H9 (cell line): ENCODE results near the gene POU2F3. TPM values are rescaled to one million over a fixed set of nuclear protein-coding genes. Genes with fewer than 3 reads are reported as not detected.

Source experiments
- DNase-seq: peaks from one replicate; pipeline ENCODE4 v3.0.0-alpha.2; 2017
- H2AFZ ChIP-seq: one replicate; pipeline ENCODE4 v1.6.1; 2013; ENCODE audit warnings: mild to moderate bottlenecking, low read length, control low read depth, moderate library complexity
- H2AK5ac ChIP-seq: 2 replicates; pipeline ENCODE4 v1.6.1; 2013; ENCODE audit warnings: low read length, control low read depth, mixed read lengths; ENCODE audit not compliant: insufficient read length
- H2BK120ac ChIP-seq: one replicate; pipeline ENCODE4 v1.6.1; 2013; ENCODE audit warnings: low read depth, mild to moderate bottlenecking, low read length, control low read depth, inconsistent platforms; ENCODE audit not compliant: poor library complexity, severe bottlenecking
- H2BK12ac ChIP-seq: 2 replicates; pipeline ENCODE4 v1.6.1; 2013; ENCODE audit warnings: low read length, control low read depth, mixed read lengths, low read depth; ENCODE audit not compliant: insufficient read length
- H2BK15ac ChIP-seq: 2 replicates; pipeline ENCODE4 v1.6.1; 2013; ENCODE audit warnings: low read depth, low read length, control low read depth
- H2BK20ac ChIP-seq: one replicate; pipeline ENCODE4 v1.6.1; 2013; ENCODE audit warnings: low read depth, mild to moderate bottlenecking, low read length, control low read depth, inconsistent platforms; ENCODE audit not compliant: poor library complexity, severe bottlenecking
- H2BK5ac ChIP-seq: 2 replicates; pipeline ENCODE4 v1.6.1; 2013; ENCODE audit warnings: low read length, control low read depth, mixed read lengths; ENCODE audit not compliant: insufficient read length
- H3K14ac ChIP-seq: 2 replicates; pipeline ENCODE4 v1.6.1; 2013; ENCODE audit warnings: low read length, control low read depth; ENCODE audit not compliant: insufficient read depth
- H3K18ac ChIP-seq: 2 replicates; pipeline ENCODE4 v1.6.1; 2013; ENCODE audit warnings: low read depth, mild to moderate bottlenecking, mixed read lengths, low read length, control low read depth; ENCODE audit not compliant: insufficient read length
- H3K23ac ChIP-seq: 2 replicates; pipeline ENCODE4 v1.6.1; 2013; ENCODE audit warnings: low read length, control low read depth, mixed read lengths, low read depth; ENCODE audit not compliant: insufficient read length
- H3K23me2 ChIP-seq: 2 replicates; pipeline ENCODE4 v1.6.1; 2013; ENCODE audit warnings: low read depth, mild to moderate bottlenecking, mixed read lengths, low read length, control low read depth; ENCODE audit not compliant: insufficient read length, poor library complexity, severe bottlenecking
- H3K27ac ChIP-seq: 2 replicates; pipeline ENCODE4 v1.5.1; 2013; ENCODE audit warnings: low read length, control low read depth, mixed read lengths, low read depth; ENCODE audit not compliant: insufficient read length
- H3K27me3 ChIP-seq: 2 replicates; pipeline ENCODE4 v1.6.1; 2013; ENCODE audit warnings: low read length, control low read depth, inconsistent platforms; ENCODE audit not compliant: insufficient read depth
- H3K4ac ChIP-seq: 2 replicates; pipeline ENCODE4 v1.6.1; 2013; ENCODE audit warnings: low read depth, mild to moderate bottlenecking, control low read depth, inconsistent platforms, low read length, moderate library complexity
- H3K4me1 ChIP-seq: 2 replicates; pipeline ENCODE4 v1.6.1; 2013; ENCODE audit warnings: low read length, control low read depth, inconsistent platforms; ENCODE audit not compliant: insufficient read depth
- H3K4me2 ChIP-seq: 2 replicates; pipeline ENCODE4 v1.6.1; 2013; ENCODE audit warnings: low read length, control low read depth, mixed read lengths; ENCODE audit not compliant: insufficient read length, insufficient read depth
- H3K56ac ChIP-seq: 2 replicates; pipeline ENCODE4 v1.6.1; 2013; ENCODE audit warnings: low read depth, mild to moderate bottlenecking, mixed read lengths, low read length, control low read depth; ENCODE audit not compliant: insufficient read length
- H3K79me1 ChIP-seq: 2 replicates; pipeline ENCODE4 v1.6.1; 2013; ENCODE audit warnings: low read depth, mild to moderate bottlenecking, moderate library complexity, low read length, control low read depth, inconsistent platforms; ENCODE audit not compliant: insufficient read depth, poor library complexity, severe bottlenecking
- H3K79me2 ChIP-seq: 2 replicates; pipeline ENCODE4 v1.6.1; 2013; ENCODE audit warnings: low read length, control low read depth, inconsistent platforms; ENCODE audit not compliant: insufficient read depth
- H3K9ac ChIP-seq: 2 replicates; pipeline ENCODE4 v1.6.1; 2013; ENCODE audit warnings: low read length, control low read depth, mixed read lengths; ENCODE audit not compliant: insufficient read length; ENCODE audit errors: extremely low read depth
- H3K9me3 ChIP-seq: one replicate; pipeline ENCODE4 v1.6.1; 2013; ENCODE audit warnings: low read depth, low read length, inconsistent platforms; ENCODE audit not compliant: control insufficient read depth
- H3T11ph ChIP-seq: one replicate; pipeline ENCODE4 v1.6.1; 2013; ENCODE audit warnings: mild to moderate bottlenecking, low read length, control low read depth, inconsistent platforms
- H4K20me1 ChIP-seq: one replicate; pipeline ENCODE4 v1.6.1; 2013; ENCODE audit not compliant: control insufficient read depth, insufficient read length, insufficient read depth
- H4K5ac ChIP-seq: 2 replicates; pipeline ENCODE4 v1.6.1; 2013; ENCODE audit warnings: low read depth, mild to moderate bottlenecking, mixed read lengths, low read length, control low read depth; ENCODE audit not compliant: insufficient read length
- H4K8ac ChIP-seq: replicated peaks from 2 replicates; pipeline ENCODE4 v1.6.1; 2013; ENCODE audit warnings: low read length, control low read depth, mixed read lengths, low read depth; ENCODE audit not compliant: insufficient read length
- H4K91ac ChIP-seq: 2 replicates; pipeline ENCODE4 v1.6.1; 2013; ENCODE audit warnings: low read depth, mild to moderate bottlenecking, moderate library complexity, mixed read lengths, low read length, control low read depth; ENCODE audit not compliant: insufficient read length
- H3K27ac Mint-ChIP-seq, 3 experiments: 2 replicates in 2 of 3; 3 replicates in 1 of 3; pipeline ENCODE4 v1.8.0; 2020 to 2021; ENCODE audit warnings: mixed read lengths in 3 of 3, mild to moderate bottlenecking in 1 of 3, moderate library complexity in 1 of 3
- H3K27me3 Mint-ChIP-seq: 2 replicates; pipeline ENCODE4 v1.8.0; 2021; ENCODE audit warnings: low read depth, mild to moderate bottlenecking, moderate library complexity, mixed read lengths
- H3K36me3 Mint-ChIP-seq, 3 experiments: 2 replicates in 2 of 3; 3 replicates in 1 of 3; pipeline ENCODE4 v1.8.0; 2020 to 2021; ENCODE audit warnings: low read depth in 3 of 3, mixed read lengths in 3 of 3; ENCODE audit not compliant: insufficient read depth in 1 of 3
- H3K4me1 Mint-ChIP-seq, 2 experiments: 2 replicates each; pipeline ENCODE4 v1.8.0; 2020; ENCODE audit warnings: mixed read lengths in 2 of 2
- H3K4me3 Mint-ChIP-seq, 2 experiments: 2 replicates in 1 of 2; 3 replicates in 1 of 2; pipeline ENCODE4 v1.8.0; 2020 to 2021; ENCODE audit warnings: mild to moderate bottlenecking in 2 of 2, mixed read lengths in 2 of 2, moderate library complexity in 1 of 2
- H3K9me3 Mint-ChIP-seq, 2 experiments: 2 replicates in 1 of 2; 3 replicates in 1 of 2; pipeline ENCODE4 v1.8.0; 2020; ENCODE audit warnings: mild to moderate bottlenecking in 2 of 2, mixed read lengths in 2 of 2, moderate library complexity in 1 of 2
- CTCF ChIP-seq: fragments of 200-600 bp; sonication (generic); conservative IDR thresholded peaks from 3 replicates; pipeline ENCODE4 v1.8.0; 2021; ENCODE audit warnings: antibody characterized with exemption, mild to moderate bottlenecking
- WGBS: extraction: QIAGEN DNeasy Blood & Tissue Kit; methylation state at CpG from one replicate; pipeline ENCODE4 v1.1.7; 2013; ENCODE audit warnings: missing lambda C conversion rate, low lambda C conversion rate, mixed read lengths; ENCODE audit not compliant: insufficient read length; ENCODE audit errors: extremely low coverage; 5-methylcytosine and 5-hydroxymethylcytosine counted together
- total RNA-seq: library from RNA; stranded (reverse); gene quantifications from 2 replicates; pipeline ENCODE4 v1.2.1, GENCODE V29; 2021

POU2F3 gene
- total RNA-seq, 1 experiment from 2014 or later: 1.1 TPM

- no peak overlapping the region for H2BK12ac ChIP-seq
- H2BK20ac ChIP-seq: no peak overlapping the region
- no peaks in the 10 kb centered on the region for H4K20me1 ChIP-seq
- no peak overlapping the region for H3K18ac ChIP-seq
- H3K27ac ChIP-seq: no peak overlapping the region
- no peaks in the 10 kb centered on the region for H3K9me3 Mint-ChIP-seq
- no peaks in the 10 kb centered on the region for H3K79me2 ChIP-seq
- no peak overlapping the region for H3T11ph ChIP-seq
- no peak for DNase-seq
- H3K79me1 ChIP-seq: no peaks in the 10 kb centered on the region
- no peak overlapping the region for H3K9ac ChIP-seq
- no CpG with 5 or more reads among the region's 7 CpGs for WGBS
- H3K4me2 ChIP-seq: no peak overlapping the region
- H3K9me3 ChIP-seq: no peaks in the 10 kb centered on the region
- H2BK5ac ChIP-seq: no peak overlapping the region
- H3K4me1 Mint-ChIP-seq: peaks cover 20 to 24% of the 10 kb centered on the region in 2 experiments
- H3K14ac ChIP-seq: no peak overlapping the region
- no peak overlapping the region for H3K27ac Mint-ChIP-seq
- no peak overlapping the region for H3K4ac ChIP-seq
- H2AFZ ChIP-seq: no peak overlapping the region
- no peak overlapping the region for H4K5ac ChIP-seq
- no peak overlapping the region for H3K56ac ChIP-seq
- H2BK15ac ChIP-seq: no peak overlapping the region
- H3K27me3 Mint-ChIP-seq: peaks cover 15% of the 10 kb centered on the region
- H3K27me3 ChIP-seq: no peaks in the 10 kb centered on the region
- H3K23me2 ChIP-seq: no peaks in the 10 kb centered on the region
- no peaks in the 10 kb centered on the region; the same call in 1 of the 2 replicates for H3K4me1 ChIP-seq
- no peak overlapping the region for H2AK5ac ChIP-seq
- H2BK120ac ChIP-seq: no peak overlapping the region
- H4K8ac ChIP-seq: no peak overlapping the region
- TF ChIP-seq CTCF: no peak
- no peak overlapping the region for H3K23ac ChIP-seq
- H4K91ac ChIP-seq: no peak overlapping the region
- H3K4me3 Mint-ChIP-seq: no peak overlapping the region
- no peaks in the 10 kb centered on the region for H3K36me3 Mint-ChIP-seq
Observed at GRCh38 chr11:120308081-120308480, 68.1 kb downstream of the POU2F3 start.
